T-helper 1 cell treated with Interleukin-12 subunit alpha and Interleukin-12 subunit beta and Interleukin-4 antibody, amounts not matched to agents 30 μg/mL and 1 μg/mL, for 36 hours (primary cell): ENCODE data around the gene DHRS4L2.
"Not testable (repeated sequence)": the region's sequence is repeated elsewhere in the genome, so short reads cannot be mapped to it uniquely, and the experiment has no call there.

ENCODE experiments used
- H3K27ac Mint-ChIP-seq: one replicate; pipeline ENCODE4 v1.8.0; 2021; ENCODE audit warnings: mild to moderate bottlenecking, mixed read lengths
- H3K27me3 Mint-ChIP-seq: one replicate; pipeline ENCODE4 v1.8.0; 2021; ENCODE audit warnings: low read depth, mixed read lengths
- H3K36me3 Mint-ChIP-seq: one replicate; pipeline ENCODE4 v1.8.0; 2021; ENCODE audit warnings: low read depth, mixed read lengths
- H3K4me1 Mint-ChIP-seq: one replicate; pipeline ENCODE4 v1.8.0; 2021; ENCODE audit warnings: low read depth, mixed read lengths
- H3K4me3 Mint-ChIP-seq: one replicate; pipeline ENCODE4 v1.8.0; 2021; ENCODE audit warnings: mild to moderate bottlenecking, moderate library complexity, mixed read lengths
- H3K9me3 Mint-ChIP-seq: one replicate; pipeline ENCODE4 v1.8.0; 2021; ENCODE audit warnings: mixed read lengths

DHRS4L2 gene

GRCh38 chr14:23957913-23958569 is 30.7 kb upstream of the DHRS4L2 start:
- not testable (repeated sequence) for H3K36me3 Mint-ChIP-seq, H3K27me3 Mint-ChIP-seq, H3K27ac Mint-ChIP-seq, H3K9me3 Mint-ChIP-seq, H3K4me3 Mint-ChIP-seq
- H3K4me1 Mint-ChIP-seq, result peaks cover 12% of the 10 kb centered on the region

- H3K4me1 Mint-ChIP-seq, H3K9me3 Mint-ChIP-seq, H3K4me3 Mint-ChIP-seq, H3K27ac Mint-ChIP-seq, H3K36me3 Mint-ChIP-seq, H3K27me3 Mint-ChIP-seq: not testable (repeated sequence)
Measured at GRCh38 chr14:23960899-23961298, 27.8 kb upstream of the DHRS4L2 start.

- not testable (repeated sequence) for H3K27me3 Mint-ChIP-seq, H3K36me3 Mint-ChIP-seq, H3K9me3 Mint-ChIP-seq, H3K4me3 Mint-ChIP-seq, H3K27ac Mint-ChIP-seq, H3K4me1 Mint-ChIP-seq
Measured at GRCh38 chr14:23961704-23962103, 27.0 kb upstream of the DHRS4L2 start.

- not testable (repeated sequence) for H3K27ac Mint-ChIP-seq, H3K36me3 Mint-ChIP-seq, H3K4me3 Mint-ChIP-seq, H3K4me1 Mint-ChIP-seq, H3K9me3 Mint-ChIP-seq, H3K27me3 Mint-ChIP-seq
Measured at GRCh38 chr14:23969130-23969480, 19.6 kb upstream of the DHRS4L2 start.

- H3K4me3 Mint-ChIP-seq, H3K4me1 Mint-ChIP-seq, H3K36me3 Mint-ChIP-seq, H3K27me3 Mint-ChIP-seq, H3K27ac Mint-ChIP-seq, H3K9me3 Mint-ChIP-seq: not testable (repeated sequence)
Measured at GRCh38 chr14:23969481-23970282, 19.0 kb upstream of the DHRS4L2 start.

GRCh38 chr14:23970283-23970659 is 18.5 kb upstream of the DHRS4L2 start:
- not testable (repeated sequence) for H3K4me1 Mint-ChIP-seq, H3K27ac Mint-ChIP-seq, H3K4me3 Mint-ChIP-seq, H3K36me3 Mint-ChIP-seq, H3K9me3 Mint-ChIP-seq, H3K27me3 Mint-ChIP-seq

GRCh38 chr14:23973178-23973577 is 15.6 kb upstream of the DHRS4L2 start:
- not testable (repeated sequence) for H3K27ac Mint-ChIP-seq, H3K9me3 Mint-ChIP-seq, H3K27me3 Mint-ChIP-seq, H3K4me3 Mint-ChIP-seq, H3K4me1 Mint-ChIP-seq
- peaks cover 15% of the 10 kb centered on the region for H3K36me3 Mint-ChIP-seq

GRCh38 chr14:23974041-23974440 is 14.7 kb upstream of the DHRS4L2 start:
- peaks cover 15% of the 10 kb centered on the region for H3K36me3 Mint-ChIP-seq
- not testable (repeated sequence) for H3K27me3 Mint-ChIP-seq, H3K9me3 Mint-ChIP-seq, H3K27ac Mint-ChIP-seq, H3K4me3 Mint-ChIP-seq, H3K4me1 Mint-ChIP-seq

- not testable (repeated sequence) for H3K27ac Mint-ChIP-seq, H3K4me3 Mint-ChIP-seq, H3K9me3 Mint-ChIP-seq, H3K4me1 Mint-ChIP-seq, H3K27me3 Mint-ChIP-seq
- H3K36me3 Mint-ChIP-seq, result peaks cover 18% of the 10 kb centered on the region
Measured at GRCh38 chr14:23977208-23977607, 11.5 kb upstream of the DHRS4L2 start.

GRCh38 chr14:23981951-23982813 is 6.5 kb upstream of the DHRS4L2 start:
- not testable (repeated sequence) for H3K4me1 Mint-ChIP-seq, H3K27ac Mint-ChIP-seq, H3K9me3 Mint-ChIP-seq, H3K27me3 Mint-ChIP-seq, H3K4me3 Mint-ChIP-seq
- peaks cover 16% of the 10 kb centered on the region for H3K36me3 Mint-ChIP-seq

GRCh38 chr14:23984891-23985602 is 3.7 kb upstream of the DHRS4L2 start:
- H3K27me3 Mint-ChIP-seq, result no peaks in the 10 kb centered on the region
- H3K4me1 Mint-ChIP-seq, result peaks cover 23% of the 10 kb centered on the region
- H3K4me3 Mint-ChIP-seq, result no peak overlapping the region
- peaks cover 17% of the 10 kb centered on the region for H3K36me3 Mint-ChIP-seq
- H3K27ac Mint-ChIP-seq, result no peak overlapping the region
- no peaks in the 10 kb centered on the region for H3K9me3 Mint-ChIP-seq

GRCh38 chr14:23988223-23988606 is 514 bp upstream of the DHRS4L2 start:
- H3K4me1 Mint-ChIP-seq, result peaks cover 24% of the 10 kb centered on the region
- peak overlapping the region; percentile 60 for H3K4me3 Mint-ChIP-seq
- H3K9me3 Mint-ChIP-seq, H3K27me3 Mint-ChIP-seq, H3K36me3 Mint-ChIP-seq: not testable (repeated sequence)
- H3K27ac Mint-ChIP-seq, result peak overlapping the region; percentile 57

GRCh38 chr14:23989734-23990445 is 1.2 kb downstream of the DHRS4L2 start:
- not testable (repeated sequence) for H3K36me3 Mint-ChIP-seq, H3K27me3 Mint-ChIP-seq, H3K9me3 Mint-ChIP-seq
- peak overlapping the region; percentile 79 for H3K27ac Mint-ChIP-seq
- H3K4me3 Mint-ChIP-seq, result peak overlapping the region; percentile 74
- H3K4me1 Mint-ChIP-seq, result peaks cover 24% of the 10 kb centered on the region

GRCh38 chr14:23990961-23991360 is 2.2 kb downstream of the DHRS4L2 start:
- not testable (repeated sequence) for H3K4me3 Mint-ChIP-seq, H3K27ac Mint-ChIP-seq, H3K9me3 Mint-ChIP-seq, H3K27me3 Mint-ChIP-seq, H3K36me3 Mint-ChIP-seq
- H3K4me1 Mint-ChIP-seq, result peaks cover 24% of the 10 kb centered on the region
